GM19328 (cell line): Measurements from ENCODE around the gene METTL21C.

Source experiments
- ATAC-seq: cut with Tn5 transposase; IDR thresholded peaks from one replicate; pipeline ENCODE4 v1.9.1; 2021; ENCODE audit warnings: mild to moderate bottlenecking, moderate library complexity; ENCODE audit not compliant: unreplicated experiment

METTL21C gene

DNA sequence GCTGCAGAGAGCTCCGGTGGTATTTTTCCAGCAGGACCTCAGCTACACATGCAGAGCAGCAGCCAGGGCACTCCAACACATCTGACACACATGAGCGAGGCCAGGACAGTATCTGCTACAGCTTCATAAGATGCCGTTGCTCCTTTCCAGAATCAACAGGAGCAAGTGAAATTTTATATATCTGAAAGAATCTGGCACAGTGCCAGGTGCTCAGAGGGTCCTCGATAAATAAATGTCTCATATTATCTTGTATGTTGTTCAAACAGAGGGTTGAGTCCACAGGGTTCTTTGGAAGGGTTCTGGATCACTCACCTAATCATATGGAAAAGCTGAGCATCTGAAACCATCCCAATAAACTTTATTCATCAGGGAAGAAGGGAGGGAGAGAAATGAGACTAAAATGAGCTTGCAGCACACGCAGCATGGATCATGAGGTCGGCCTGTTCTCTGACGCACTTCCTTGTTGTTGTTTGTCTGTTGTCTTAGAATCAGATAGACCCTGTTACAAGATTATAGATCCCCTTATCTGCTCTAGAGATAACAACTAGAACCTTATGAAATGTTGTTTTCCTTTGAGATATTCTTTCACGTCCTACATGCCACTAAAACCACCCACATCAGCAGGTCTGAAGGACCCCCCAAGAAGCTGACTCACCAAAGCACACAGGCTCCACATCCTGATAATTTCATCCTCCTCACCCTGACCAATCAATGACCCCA is 3.2 kb upstream of the METTL21C start:
- no peak for ATAC-seq

- no peak for ATAC-seq
Observed at GRCh38 chr13:102697264-102697663, 2.4 kb upstream of the METTL21C start.

DNA sequence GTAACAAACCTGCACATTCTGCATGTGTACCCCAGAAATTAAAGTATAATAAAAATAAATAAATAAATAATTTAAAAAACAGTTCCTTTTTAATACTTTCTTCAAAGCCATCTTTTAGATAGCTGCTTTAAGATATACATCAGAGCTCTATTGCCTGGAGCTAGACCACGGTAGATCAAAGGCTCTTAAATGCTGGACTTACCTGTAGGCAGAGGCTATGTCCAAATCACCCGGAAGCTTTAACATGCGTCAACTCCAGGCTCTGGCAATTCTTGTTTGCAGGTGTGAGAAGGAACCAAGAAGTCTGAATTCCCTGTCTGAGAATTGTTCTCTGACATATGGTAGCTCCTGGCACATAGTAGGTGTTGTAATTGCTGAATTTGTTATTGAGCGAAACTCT is 1.6 kb upstream of the METTL21C start:
- no peak for ATAC-seq

- ATAC-seq: no peak
Observed at GRCh38 chr13:102693776-102694175, 1.1 kb downstream of the METTL21C start.

GRCh38 chr13:102693250-102693649 is 1.6 kb downstream of the METTL21C start:
- ATAC-seq: no peak

DNA sequence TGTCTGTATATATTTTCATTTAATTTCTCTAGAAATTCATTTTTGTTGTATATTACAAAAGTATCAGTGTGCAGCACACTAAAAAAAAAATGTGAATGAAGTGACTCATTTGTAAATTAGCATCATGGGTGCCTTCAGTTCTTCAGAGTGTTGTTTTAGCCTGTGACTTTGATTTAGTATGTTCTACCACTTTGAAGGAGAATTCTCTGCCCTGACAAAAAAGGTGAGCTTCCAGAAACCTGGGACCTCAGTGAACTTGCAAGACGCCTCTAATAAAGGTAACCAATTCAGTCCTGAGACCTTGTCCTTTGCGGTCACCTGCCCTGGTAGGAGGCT is 2.4 kb downstream of the METTL21C start:
- no peak for ATAC-seq

GRCh38 chr13:102690883-102691282 is 4.0 kb downstream of the METTL21C start:
- ATAC-seq: no peak

GRCh38 chr13:102688306-102688973 is 6.4 kb downstream of the METTL21C start:
- ATAC-seq: no peak

- ATAC-seq: no peak
Observed at GRCh38 chr13:102687520-102687919, 7.3 kb downstream of the METTL21C start.

- ATAC-seq: no peak
Observed at GRCh38 chr13:102686024-102686423, 8.8 kb downstream of the METTL21C start.

GRCh38 chr13:102683637-102684036 is 11.2 kb downstream of the METTL21C start:
- ATAC-seq: no peak

DNA sequence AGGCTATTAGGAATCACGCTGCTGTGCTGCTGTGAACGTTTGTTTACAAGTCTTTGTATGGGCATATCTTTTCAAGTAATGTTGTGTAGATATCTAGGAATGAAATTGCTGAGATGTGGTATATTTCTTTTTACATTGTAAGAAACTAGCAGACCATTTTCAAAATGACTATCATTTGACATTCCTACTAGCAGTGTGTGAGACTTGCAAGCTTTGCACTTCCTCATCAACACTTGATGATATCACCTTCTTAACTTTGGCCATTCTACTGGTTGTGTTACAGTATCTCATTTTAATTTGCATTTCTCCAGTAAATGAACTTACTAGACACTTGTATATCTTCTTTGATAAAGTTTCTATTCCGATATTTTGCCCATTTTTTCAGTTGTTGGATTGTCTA is 12.1 kb downstream of the METTL21C start:
- no peak for ATAC-seq

DNA sequence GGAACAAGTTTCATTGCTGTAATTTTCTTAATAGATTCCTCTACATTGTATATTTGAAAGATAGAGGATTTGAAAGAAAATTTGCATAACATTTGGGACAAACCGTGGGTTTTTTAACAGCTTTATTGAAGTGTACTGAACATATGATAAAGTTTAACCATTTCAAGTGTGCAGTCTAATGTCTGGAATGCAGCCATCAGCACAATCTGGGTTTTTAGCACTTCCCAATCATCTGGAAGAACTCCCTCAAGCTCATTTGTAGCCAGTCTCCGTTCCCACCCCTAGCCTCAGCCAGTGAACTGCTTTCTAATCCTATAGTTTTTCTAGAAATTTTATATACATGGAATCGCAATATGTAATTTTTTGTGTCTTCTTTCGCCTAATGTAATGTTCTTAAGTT is 12.6 kb downstream of the METTL21C start:
- ATAC-seq: no peak

GRCh38 chr13:102680842-102681740 is 13.8 kb downstream of the METTL21C start:
- ATAC-seq: no peak

- no peak for ATAC-seq
Observed at GRCh38 chr13:102680133-102680717, 14.6 kb downstream of the METTL21C start.

DNA sequence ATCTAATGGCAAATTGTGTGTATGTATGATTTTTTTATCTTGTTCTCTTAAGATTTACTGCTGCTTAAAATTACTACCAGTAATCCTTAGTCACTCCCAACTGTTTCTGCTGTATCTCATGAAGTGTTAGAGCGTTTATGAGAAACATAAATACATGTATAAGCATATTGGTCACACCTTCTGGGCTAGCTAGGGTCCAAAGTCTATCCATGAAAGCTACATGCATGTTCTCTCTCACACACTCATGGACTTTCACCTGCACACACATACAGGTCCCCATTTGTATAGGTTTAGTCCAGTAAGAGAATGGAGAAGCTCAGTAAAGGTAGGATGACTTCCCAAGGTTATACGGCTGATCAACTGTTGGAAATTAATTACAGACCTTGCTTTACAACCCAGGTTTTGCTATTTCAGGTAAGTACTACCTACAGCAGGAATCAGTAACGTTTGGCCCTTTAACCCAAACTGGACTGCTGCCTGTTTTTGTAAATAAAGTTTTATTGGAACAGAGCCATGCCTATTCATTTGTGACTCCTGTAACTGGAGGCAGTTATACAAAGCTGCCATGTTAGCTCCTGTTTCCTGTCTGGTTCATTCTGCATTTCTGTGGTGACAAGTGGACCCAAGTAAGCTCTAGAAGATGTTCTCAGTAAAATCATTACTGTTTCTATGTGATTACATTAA is 15.3 kb downstream of the METTL21C start:
- ATAC-seq: no peak

DNA sequence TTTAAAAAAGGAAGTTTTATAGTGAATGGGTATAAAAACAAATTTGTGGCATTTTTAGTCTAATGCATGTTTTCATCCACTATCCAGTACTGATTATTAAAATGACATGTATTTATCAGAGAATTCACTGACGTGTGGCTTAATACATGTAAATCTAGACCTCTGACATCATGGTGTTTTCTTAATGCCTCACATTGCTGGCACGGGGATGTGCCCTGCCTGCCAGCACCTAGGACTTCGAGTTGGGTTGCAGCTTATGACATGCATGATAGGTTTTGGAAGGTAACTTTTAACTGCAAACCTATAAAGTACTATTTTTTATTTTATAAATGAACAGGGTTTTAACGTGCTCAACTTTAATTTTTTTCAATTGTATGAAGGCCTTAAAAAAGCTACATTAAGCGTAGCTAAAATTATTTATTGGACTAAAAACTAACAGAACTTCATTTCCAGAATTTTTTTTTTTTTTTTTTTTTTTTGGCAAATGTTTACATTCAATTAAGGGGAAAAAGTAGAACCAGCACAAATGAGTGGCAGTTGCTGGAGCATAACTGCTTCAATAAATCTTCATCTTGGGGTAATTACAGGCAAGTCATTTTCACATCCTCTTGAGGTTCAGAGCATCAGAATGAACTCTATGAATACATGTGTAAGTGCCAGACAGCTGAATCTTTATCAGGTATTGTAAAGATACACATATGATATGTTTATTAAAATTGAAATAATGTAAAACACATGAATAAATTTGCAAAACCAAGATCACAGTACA is 16.3 kb downstream of the METTL21C start:
- no peak for ATAC-seq

DNA sequence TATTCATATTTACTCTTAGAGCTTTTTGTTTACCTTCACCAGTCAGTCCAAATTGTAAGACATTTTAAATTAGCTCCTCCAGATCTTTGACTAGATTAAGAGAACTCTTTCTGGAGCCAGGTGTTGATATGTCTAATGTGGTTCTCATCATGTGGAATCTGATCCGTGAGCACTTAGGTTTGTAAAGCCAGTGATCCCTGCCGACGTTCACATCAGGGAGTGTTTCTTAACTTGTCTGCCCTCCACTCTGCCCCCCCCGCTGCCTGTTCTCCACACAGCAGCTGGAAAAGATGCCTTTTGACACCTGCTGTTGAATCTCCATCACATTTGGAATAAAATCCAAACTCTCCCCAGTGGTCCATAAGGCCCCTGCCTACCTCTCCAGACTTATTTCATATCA is 17.7 kb downstream of the METTL21C start:
- ATAC-seq: no peak

- ATAC-seq: no peak
Observed at GRCh38 chr13:102675115-102675514, 19.7 kb downstream of the METTL21C start.

DNA sequence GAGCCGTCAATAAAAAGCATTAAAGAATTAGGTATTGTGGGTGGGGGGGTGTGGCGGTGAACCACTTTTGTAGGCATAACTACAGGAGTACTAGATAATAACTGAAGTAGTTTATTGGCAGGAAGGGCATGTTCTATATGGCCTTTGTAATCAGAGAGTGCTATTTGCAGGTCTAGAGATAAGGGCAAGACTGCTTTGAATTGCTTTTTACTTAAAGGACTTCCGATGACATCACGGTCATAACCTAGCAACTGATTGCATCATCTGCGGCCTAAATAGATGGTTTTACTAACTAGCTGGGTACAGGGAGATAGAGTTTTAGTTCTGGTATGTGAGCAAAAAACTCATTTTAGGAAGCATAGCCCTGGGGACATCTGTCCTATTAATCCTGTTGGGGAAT is 24.7 kb downstream of the METTL21C start:
- no peak for ATAC-seq
